Measurements from ENCODE around the gene HACL1.

HACL1 gene

DNA sequence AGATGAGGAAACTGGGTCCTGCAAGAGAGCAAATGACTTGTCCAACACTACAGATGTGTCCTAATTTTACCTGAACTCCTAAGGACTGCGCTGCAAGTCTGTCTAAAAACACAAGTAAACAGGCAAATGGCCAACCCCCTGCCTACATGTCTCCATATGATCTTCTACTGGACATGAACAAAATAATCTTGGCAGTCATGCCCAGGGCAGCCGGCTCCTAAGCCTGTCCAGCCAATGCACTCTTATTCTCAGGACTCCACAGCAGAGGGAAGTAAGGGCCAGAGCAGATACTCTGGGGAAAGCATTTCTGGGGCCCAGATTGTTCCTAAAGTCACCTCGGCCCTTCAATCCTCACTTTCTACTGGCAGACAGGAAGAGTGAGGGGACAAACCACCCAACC lies 90.2 kb downstream of the HACL1 start:
- in situ Hi-C loops (cut with HindIII; ENCODE audit: low pct_ligation_motif_present, low sequenced_read_pairs) = no loop called here
- Histone ChIP-seq H3K27me3 (replicated peaks) (no peaks in the 10 kb centered on the region), H3K4me3 (ENCODE audit: low read depth, low read length) (no peak overlapping the region), H3K36me3 (replicated peaks) (no peaks in the 10 kb centered on the region), H3K27ac (no peak overlapping the region)
- no peak for DNase-seq
- TF ChIP-seq CTCF (IDR thresholded peaks at IDR 0.05; ENCODE audit: low read depth, low read length, missing control alignments) = no peak

Measured in brain microvascular endothelial cell (primary cell).